ENCODE measurements around the gene HLA-E. TPM values are rescaled to one million over a fixed set of nuclear protein-coding genes. Genes with fewer than 3 reads are reported as not detected.
"Not testable (repeated sequence)": the region's sequence is repeated elsewhere in the genome, so short reads cannot be mapped to it uniquely, and the experiment has no call there.

The HLA-E gene
- total RNA-seq, 1 donor from 2014 or later, result 483 TPM

DNA sequence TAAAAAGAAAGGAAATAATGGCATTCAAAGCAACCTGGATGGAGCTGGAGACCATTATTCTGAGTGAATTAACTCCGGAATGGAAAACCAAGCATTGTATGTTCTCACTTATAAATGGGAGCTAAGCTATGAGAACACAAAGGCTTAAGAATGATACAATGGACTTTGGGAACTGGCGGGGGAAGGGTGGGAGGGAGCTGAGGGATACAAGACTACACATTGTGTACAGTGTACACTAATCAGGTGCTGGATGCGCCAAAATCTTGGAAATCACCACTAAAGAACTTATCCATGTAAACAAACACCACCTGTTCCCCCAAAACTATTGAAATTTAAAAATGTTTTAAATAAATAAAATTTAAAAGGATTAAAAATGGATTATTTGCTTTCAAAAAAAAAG lies 4.1 kb upstream of the HLA-E start:
- Mint-ChIP-seq H3K36me3 (ENCODE audit: low read depth) (peaks cover 7% of the 10 kb centered on the region), H3K4me1 (ENCODE audit: low read depth) (peaks cover 46% of the 10 kb centered on the region), H3K9me3 (no peaks in the 10 kb centered on the region), H3K27ac (no peak overlapping the region), H3K4me3 (no peak overlapping the region), H3K27me3 (ENCODE audit: insufficient read depth) (peaks cover 28% of the 10 kb centered on the region)
- intact Hi-C loops (cut with micrococcal nuclease), result no loop called here
- DNase-seq (ENCODE audit: low spot score), result no peak

DNA sequence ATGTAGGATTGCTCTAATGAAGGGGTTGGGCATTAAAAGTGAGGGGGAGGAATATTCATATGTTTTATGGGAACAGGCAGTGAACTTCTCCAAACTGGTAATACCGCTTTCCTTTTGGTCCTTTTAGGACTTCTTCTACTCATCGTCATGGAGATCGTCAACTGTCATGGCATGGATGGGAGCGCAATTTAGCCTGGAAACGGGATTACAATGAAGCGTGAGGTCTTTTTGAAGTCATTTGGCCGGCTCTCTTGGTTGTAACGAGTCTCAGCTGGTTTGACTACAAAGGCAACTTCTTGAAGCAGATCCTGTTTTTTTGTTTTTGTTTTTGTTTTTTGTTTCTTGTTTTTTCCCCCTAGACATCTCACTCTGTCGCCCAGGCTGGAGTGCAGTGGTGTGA lies 1.4 kb upstream of the HLA-E start:
- H3K27ac Mint-ChIP-seq, result peak overlapping the region; percentile 49
- peaks cover 8% of the 10 kb centered on the region for H3K27me3 Mint-ChIP-seq (ENCODE audit: insufficient read depth)
- H3K36me3 Mint-ChIP-seq (ENCODE audit: low read depth), result peaks cover 34% of the 10 kb centered on the region
- peak overlapping the region; percentile 65 for H3K4me3 Mint-ChIP-seq
- peaks cover 52% of the 10 kb centered on the region for H3K4me1 Mint-ChIP-seq (ENCODE audit: low read depth)
- no peak for DNase-seq (ENCODE audit: low spot score)
- intact Hi-C loops (cut with micrococcal nuclease), result no loop called here
- no peaks in the 10 kb centered on the region for H3K9me3 Mint-ChIP-seq

DNA sequence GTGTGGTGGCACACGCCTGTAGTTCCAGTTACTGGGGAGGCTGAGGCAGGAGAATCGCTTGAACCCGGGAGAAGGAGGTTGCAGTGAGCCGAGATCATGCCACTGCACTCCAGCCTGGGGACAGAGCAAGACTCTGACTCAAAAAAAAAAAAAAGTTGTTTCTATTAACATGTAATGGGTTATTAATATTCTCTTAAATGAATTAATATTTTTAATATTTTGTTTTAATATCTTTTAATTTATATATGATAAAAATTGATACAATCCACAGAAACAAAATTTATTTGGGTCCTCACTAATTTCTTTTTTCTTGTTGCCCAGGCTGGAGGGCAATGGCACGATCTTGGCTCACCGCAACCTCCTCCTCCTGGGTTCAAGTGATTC lies 620 bp upstream of the HLA-E start:
- H3K9me3 Mint-ChIP-seq; DNase-seq (ENCODE audit: low spot score); H3K27me3 Mint-ChIP-seq (ENCODE audit: insufficient read depth): not testable (repeated sequence)
- peak overlapping the region; percentile 99 for H3K27ac Mint-ChIP-seq
- H3K36me3 Mint-ChIP-seq (ENCODE audit: low read depth), result peaks cover 39% of the 10 kb centered on the region
- peak overlapping the region; percentile 97 for H3K4me3 Mint-ChIP-seq
- H3K4me1 Mint-ChIP-seq (ENCODE audit: low read depth), result peaks cover 57% of the 10 kb centered on the region
- intact Hi-C loops (cut with micrococcal nuclease), result loop anchor here (1.0 kb wide), 7 partner anchors 28 to 229 kb away; partner anchors contain the start of genes ABCF1, GNL1, MDC1 and MRPS18B

DNA sequence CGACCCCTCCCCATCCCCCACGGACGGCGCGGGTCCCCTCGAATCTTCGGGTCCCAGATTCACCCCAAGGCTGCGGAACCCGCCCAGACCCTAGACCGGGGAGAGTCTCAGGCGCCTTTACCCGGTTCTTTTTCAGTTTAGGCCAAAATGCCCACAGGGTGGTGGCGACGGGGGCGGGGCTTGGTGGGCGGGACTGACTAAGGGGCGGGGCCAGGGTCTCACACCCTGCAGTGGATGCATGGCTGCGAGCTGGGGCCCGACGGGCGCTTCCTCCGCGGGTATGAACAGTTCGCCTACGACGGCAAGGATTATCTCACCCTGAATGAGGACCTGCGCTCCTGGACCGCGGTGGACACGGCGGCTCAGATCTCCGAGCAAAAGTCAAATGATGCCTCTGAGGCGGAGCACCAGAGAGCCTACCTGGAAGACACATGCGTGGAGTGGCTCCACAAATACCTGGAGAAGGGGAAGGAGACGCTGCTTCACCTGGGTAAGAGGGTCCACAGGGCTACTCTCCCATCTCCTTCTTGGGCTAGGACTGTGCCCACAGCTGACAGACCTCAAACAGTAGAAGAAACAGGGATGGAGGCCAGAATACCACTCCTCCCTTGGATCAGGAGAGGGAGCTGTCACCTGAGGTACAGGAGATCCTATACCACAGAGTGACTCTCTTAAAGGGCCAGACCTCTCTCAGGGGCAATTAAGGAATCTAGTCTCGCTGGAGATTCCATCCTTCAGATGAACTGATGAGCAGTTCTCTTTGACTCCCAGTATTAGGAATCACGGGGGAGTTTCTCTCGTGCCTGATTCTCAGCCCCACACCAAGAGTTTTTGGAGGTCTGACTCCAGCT lies 942 bp downstream of the HLA-E start:
- Mint-ChIP-seq H3K27me3 (ENCODE audit: insufficient read depth) (peaks cover 3% of the 10 kb centered on the region), H3K36me3 (ENCODE audit: low read depth) (peaks cover 50% of the 10 kb centered on the region), H3K27ac (peak overlapping the region; percentile 87), H3K9me3 (no peaks in the 10 kb centered on the region), H3K4me1 (ENCODE audit: low read depth) (peaks cover 71% of the 10 kb centered on the region), H3K4me3 (peak overlapping the region; percentile 97)
- peak; percentile 65 for DNase-seq (ENCODE audit: low spot score)
- intact Hi-C loops (cut with micrococcal nuclease), result loop anchor here (1.0 kb wide), 2 partner anchors 10 to 19 kb away; no protein-coding TSS in a partner anchor

- peaks cover 79% of the 10 kb centered on the region for H3K4me1 Mint-ChIP-seq (ENCODE audit: low read depth)
- H3K9me3 Mint-ChIP-seq; intact Hi-C loops (cut with micrococcal nuclease): not testable (repeated sequence)
These were observed 2.1 kb downstream of the HLA-E start for GRCh38 chr6:30491291-30491953.

GRCh38 chr6:30491991-30492952 lies 3.0 kb downstream of the HLA-E start:
- no peak for DNase-seq (ENCODE audit: low spot score)
- Mint-ChIP-seq H3K36me3 (ENCODE audit: low read depth) (peaks cover 52% of the 10 kb centered on the region), H3K4me1 (ENCODE audit: low read depth) (peaks cover 79% of the 10 kb centered on the region), H3K27ac (peak overlapping the region; percentile 87), H3K4me3 (peak overlapping the region; percentile 97), H3K27me3 (ENCODE audit: insufficient read depth) (no peaks in the 10 kb centered on the region), H3K9me3 (no peaks in the 10 kb centered on the region)
- intact Hi-C loops (cut with micrococcal nuclease), result no loop called here

More at GRCh38 chr6:30491291-30491953, 2.1 kb downstream of the HLA-E start:
- peak overlapping the region; percentile 87 for H3K27ac Mint-ChIP-seq
- not testable (repeated sequence) for H3K27me3 Mint-ChIP-seq (ENCODE audit: insufficient read depth); DNase-seq (ENCODE audit: low spot score)
- H3K4me3 Mint-ChIP-seq, result peak overlapping the region; percentile 97
- peaks cover 52% of the 10 kb centered on the region for H3K36me3 Mint-ChIP-seq (ENCODE audit: low read depth)

GRCh38 chr6:30493643-30494250 lies 4.4 kb downstream of the HLA-E start:
- H3K9me3 Mint-ChIP-seq, result no peaks in the 10 kb centered on the region
- peak overlapping the region; percentile 68 for H3K4me3 Mint-ChIP-seq
- H3K36me3 Mint-ChIP-seq (ENCODE audit: low read depth), result peaks cover 52% of the 10 kb centered on the region
- peaks cover 75% of the 10 kb centered on the region for H3K4me1 Mint-ChIP-seq (ENCODE audit: low read depth)
- H3K27ac Mint-ChIP-seq, result peak overlapping the region; percentile 64
- no peak for DNase-seq (ENCODE audit: low spot score)
- no peaks in the 10 kb centered on the region for H3K27me3 Mint-ChIP-seq (ENCODE audit: insufficient read depth)
- intact Hi-C loops (cut with micrococcal nuclease), result no loop called here

DNA sequence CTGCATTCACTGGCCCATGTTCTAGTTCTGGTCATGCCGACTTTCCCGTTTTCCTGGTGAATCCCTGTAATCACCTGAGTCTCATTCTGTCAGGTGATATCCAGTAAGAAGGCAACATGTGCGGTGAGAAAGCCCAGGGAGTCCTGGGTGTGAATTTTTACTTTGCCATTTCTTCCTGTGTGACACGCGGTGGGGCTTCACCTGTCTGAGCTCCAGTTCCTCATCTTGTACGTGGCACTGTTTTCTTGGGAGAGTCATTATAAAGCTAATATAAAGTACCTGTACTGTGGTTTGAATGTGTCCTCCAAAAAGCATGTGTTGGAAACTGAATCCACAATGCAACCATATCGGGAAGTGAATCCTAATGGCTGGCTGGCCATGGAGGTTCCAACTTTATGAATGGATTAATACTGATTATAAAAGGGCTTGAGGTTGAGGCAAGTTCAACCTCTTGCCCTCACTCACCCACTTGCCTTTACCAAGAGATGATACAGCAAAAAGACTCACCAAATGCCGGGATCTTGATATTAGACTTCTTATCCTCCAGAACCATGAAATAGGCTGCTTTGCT lies 5.1 kb downstream of the HLA-E start:
- intact Hi-C loops (cut with micrococcal nuclease), result no loop called here
- H3K27me3 Mint-ChIP-seq (ENCODE audit: insufficient read depth), result no peaks in the 10 kb centered on the region
- H3K36me3 Mint-ChIP-seq (ENCODE audit: low read depth), result peaks cover 48% of the 10 kb centered on the region
- H3K27ac Mint-ChIP-seq, result peak overlapping the region; percentile 64
- peak overlapping the region; percentile 68 for H3K4me3 Mint-ChIP-seq
- DNase-seq (ENCODE audit: low spot score), result no peak
- H3K9me3 Mint-ChIP-seq, result no peaks in the 10 kb centered on the region
- H3K4me1 Mint-ChIP-seq (ENCODE audit: low read depth), result peaks cover 70% of the 10 kb centered on the region

DNA sequence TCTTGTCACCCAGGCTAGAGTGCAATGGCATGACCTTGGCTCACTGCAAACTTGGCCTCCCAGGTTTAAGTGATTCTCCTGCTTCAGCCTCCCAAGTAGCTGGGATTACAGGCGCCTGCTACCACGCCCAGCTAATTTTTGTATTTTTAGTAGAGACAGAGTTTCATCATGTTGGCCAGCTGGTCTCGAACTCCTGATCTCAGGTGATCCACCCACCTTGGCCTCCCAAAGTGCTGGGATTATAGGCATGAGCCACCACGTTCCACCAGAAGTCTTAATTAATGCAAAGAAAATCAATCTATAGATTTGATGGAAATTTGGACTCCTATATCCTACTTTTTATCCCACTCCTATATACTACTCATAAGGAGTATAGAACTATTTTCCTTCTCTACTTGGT lies 5.8 kb downstream of the HLA-E start:
- peak overlapping the region; percentile 31 for H3K4me3 Mint-ChIP-seq
- peak overlapping the region; percentile 70 for H3K27ac Mint-ChIP-seq
- H3K27me3 Mint-ChIP-seq (ENCODE audit: insufficient read depth); intact Hi-C loops (cut with micrococcal nuclease); H3K9me3 Mint-ChIP-seq; DNase-seq (ENCODE audit: low spot score): not testable (repeated sequence)
- peaks cover 70% of the 10 kb centered on the region for H3K4me1 Mint-ChIP-seq (ENCODE audit: low read depth)
- peaks cover 47% of the 10 kb centered on the region for H3K36me3 Mint-ChIP-seq (ENCODE audit: low read depth)

GRCh38 chr6:30495993-30496392 lies 6.7 kb downstream of the HLA-E start:
- Mint-ChIP-seq H3K36me3 (ENCODE audit: low read depth) (peaks cover 40% of the 10 kb centered on the region), H3K4me1 (ENCODE audit: low read depth) (peaks cover 71% of the 10 kb centered on the region), H3K27me3 (ENCODE audit: insufficient read depth) (no peaks in the 10 kb centered on the region), H3K27ac (peak overlapping the region; percentile 10), H3K9me3 (no peaks in the 10 kb centered on the region), H3K4me3 (no peak overlapping the region)
- intact Hi-C loops (cut with micrococcal nuclease), result loop anchor here (1.0 to 2.0 kb wide), 4 partner anchors 21 to 48 kb away; no protein-coding TSS in a partner anchor
- no peak for DNase-seq (ENCODE audit: low spot score)

GRCh38 chr6:30497261-30497599 lies 7.9 kb downstream of the HLA-E start:
- intact Hi-C loops (cut with micrococcal nuclease), result loop anchor here (2.0 kb wide), 1 partner anchor 20 kb away; no protein-coding TSS in a partner anchor
- not testable (repeated sequence) for H3K27ac Mint-ChIP-seq, H3K4me3 Mint-ChIP-seq

GRCh38 chr6:30497714-30498113 lies 8.4 kb downstream of the HLA-E start:
- no peak overlapping the region for H3K27ac Mint-ChIP-seq
- intact Hi-C loops (cut with micrococcal nuclease), result loop anchor here (2.0 kb wide), 1 partner anchor 19 kb away; no protein-coding TSS in a partner anchor

More at GRCh38 chr6:30497261-30497599, 7.9 kb downstream of the HLA-E start:
- peaks cover 64% of the 10 kb centered on the region for H3K4me1 Mint-ChIP-seq (ENCODE audit: low read depth)
- not testable (repeated sequence) for H3K9me3 Mint-ChIP-seq; H3K27me3 Mint-ChIP-seq (ENCODE audit: insufficient read depth); DNase-seq (ENCODE audit: low spot score)
- H3K36me3 Mint-ChIP-seq (ENCODE audit: low read depth), result peaks cover 28% of the 10 kb centered on the region

More at GRCh38 chr6:30497714-30498113, 8.4 kb downstream of the HLA-E start:
- Mint-ChIP-seq H3K36me3 (ENCODE audit: low read depth) (peaks cover 23% of the 10 kb centered on the region), H3K9me3 (no peaks in the 10 kb centered on the region), H3K27me3 (ENCODE audit: insufficient read depth) (no peaks in the 10 kb centered on the region), H3K4me1 (ENCODE audit: low read depth) (peaks cover 59% of the 10 kb centered on the region), H3K4me3 (no peak overlapping the region)
- DNase-seq (ENCODE audit: low spot score), result no peak

Data from activated T-helper 1 cell treated with anti-CD3 and anti-CD28 coated beads, Interleukin-12 subunit alpha, Interleukin-12 subunit beta, Interleukin-2, Interleukin-4 antibody, amounts not matched to agents 30 ng/mL and 10 ng/mL and 1 ng/mL, durations not matched to agents 14 hours and 24 hours and 36 hours (primary cell).